T-helper 2 cell treated with Interferon-gamma antibody and Interleukin-4, amounts not matched to agents 5 μg/mL and 100 μg/mL, for 36 hours (primary cell): ENCODE measurements around the gene RGS11.
"Not testable (repeated sequence)": the region's sequence is repeated elsewhere in the genome, so short reads cannot be mapped to it uniquely, and the experiment has no call there.

Experiments used
- DNase-seq: peaks from one replicate; pipeline ENCODE4 v3.0.0; 2021; ENCODE audit warnings: low spot score
- H3K27ac Mint-ChIP-seq: one replicate; pipeline ENCODE4 v1.8.0; 2021; ENCODE audit warnings: mild to moderate bottlenecking, mixed read lengths
- H3K27me3 Mint-ChIP-seq: one replicate; pipeline ENCODE4 v1.8.0; 2021; ENCODE audit warnings: low read depth, mixed read lengths
- H3K36me3 Mint-ChIP-seq: one replicate; pipeline ENCODE4 v1.8.0; 2021; ENCODE audit warnings: low read depth, mixed read lengths
- H3K4me1 Mint-ChIP-seq: one replicate; pipeline ENCODE4 v1.8.0; 2021; ENCODE audit warnings: low read depth, mixed read lengths
- H3K4me3 Mint-ChIP-seq: one replicate; pipeline ENCODE4 v1.8.0; 2022; ENCODE audit warnings: mild to moderate bottlenecking, moderate library complexity, mixed read lengths
- H3K9me3 Mint-ChIP-seq: one replicate; pipeline ENCODE4 v1.8.0; 2021; ENCODE audit warnings: mixed read lengths

Gene RGS11

DNA sequence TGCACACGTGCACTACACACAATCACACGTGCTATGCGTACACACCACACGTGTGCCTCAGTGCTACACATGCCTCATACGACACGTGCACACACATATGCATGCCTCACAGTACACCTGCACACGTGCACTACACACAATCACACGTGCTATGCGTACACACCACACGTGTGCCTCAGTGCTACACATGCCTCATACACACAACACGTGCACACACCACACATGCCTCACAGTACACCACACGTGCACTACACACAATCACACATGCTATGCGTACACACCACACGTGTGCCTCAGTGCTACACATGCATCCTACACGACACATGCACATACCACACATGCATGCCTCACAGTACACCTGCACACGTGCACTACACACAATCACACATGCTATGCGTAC lies 8.2 kb downstream of the RGS11 start:
- H3K4me1 Mint-ChIP-seq, DNase-seq, H3K4me3 Mint-ChIP-seq, H3K36me3 Mint-ChIP-seq, H3K9me3 Mint-ChIP-seq, H3K27me3 Mint-ChIP-seq, H3K27ac Mint-ChIP-seq: not testable (repeated sequence)

DNA sequence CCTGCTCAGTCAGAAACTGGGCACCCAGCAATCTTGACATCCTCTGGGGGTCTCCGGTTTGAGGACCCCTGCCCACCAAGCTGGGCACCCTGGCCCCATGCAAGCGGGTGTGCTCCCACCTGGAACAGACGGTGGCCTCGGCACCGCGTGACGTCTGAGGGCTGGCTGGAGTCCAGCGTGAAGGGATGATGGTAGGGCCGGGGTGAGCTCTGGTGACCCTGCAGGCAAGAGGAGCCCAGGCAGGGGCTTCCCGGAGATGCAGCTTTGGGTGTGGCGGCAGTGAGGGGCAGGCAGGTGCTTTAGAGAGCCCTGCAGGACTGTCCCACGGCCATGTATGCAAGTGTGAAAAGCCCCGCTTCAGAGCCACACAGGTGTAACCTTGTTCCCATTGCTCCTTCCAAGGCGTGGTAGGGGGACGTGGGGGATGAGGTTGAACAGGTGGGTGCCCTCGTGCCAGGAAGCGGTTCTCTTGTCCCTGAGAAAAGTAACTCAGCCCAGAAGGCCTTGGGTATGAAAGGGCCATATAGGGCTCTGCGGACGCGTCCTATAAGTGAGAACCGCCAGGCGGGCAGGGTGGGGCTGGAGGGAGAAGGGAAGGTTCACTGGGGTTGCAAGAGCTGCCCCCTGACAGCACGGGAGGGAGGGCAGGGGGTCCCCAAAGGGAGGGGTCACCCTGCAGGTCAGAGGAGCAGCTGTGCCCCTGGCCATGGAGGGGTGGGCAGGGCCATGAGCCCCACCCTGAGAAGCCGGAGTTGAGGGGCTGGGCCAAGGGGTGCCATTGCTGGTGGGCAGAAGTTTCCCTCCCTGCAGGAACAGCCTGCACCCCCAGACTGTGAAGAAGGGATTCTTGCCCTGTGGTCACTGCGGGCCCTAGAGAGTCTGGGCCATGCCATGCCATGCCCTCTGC lies 9.2 kb downstream of the RGS11 start:
- peaks cover 2% of the 10 kb centered on the region for H3K36me3 Mint-ChIP-seq
- no peak overlapping the region for H3K27ac Mint-ChIP-seq
- H3K27me3 Mint-ChIP-seq = no peaks in the 10 kb centered on the region
- no peak overlapping the region for H3K4me3 Mint-ChIP-seq
- H3K9me3 Mint-ChIP-seq = no peaks in the 10 kb centered on the region
- no peak for DNase-seq
- no peaks in the 10 kb centered on the region for H3K4me1 Mint-ChIP-seq

DNA sequence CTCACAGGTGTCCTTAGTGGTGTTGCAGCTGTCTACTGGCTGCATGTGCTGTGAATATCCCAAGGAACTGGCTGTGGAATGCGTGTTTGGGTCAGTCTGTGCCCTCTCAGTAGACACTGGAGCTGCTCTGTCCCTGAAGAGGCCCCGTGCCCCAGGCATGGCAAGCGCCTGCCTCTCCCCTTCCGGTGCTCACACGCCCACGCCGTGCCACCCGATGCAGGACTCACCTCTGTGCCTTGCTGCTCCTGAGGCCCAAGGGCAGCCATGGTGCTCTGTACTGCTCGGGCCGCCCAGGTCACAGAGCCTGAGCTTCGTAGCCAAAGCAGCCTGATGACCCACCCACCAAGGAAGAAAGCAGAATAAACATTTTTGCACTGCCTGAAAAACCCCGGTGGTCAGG lies 10.0 kb downstream of the RGS11 start:
- H3K9me3 Mint-ChIP-seq = no peaks in the 10 kb centered on the region
- no peak for DNase-seq
- H3K27me3 Mint-ChIP-seq = no peaks in the 10 kb centered on the region
- no peak overlapping the region for H3K4me3 Mint-ChIP-seq
- peaks cover 2% of the 10 kb centered on the region for H3K36me3 Mint-ChIP-seq
- no peak overlapping the region for H3K27ac Mint-ChIP-seq
- no peaks in the 10 kb centered on the region for H3K4me1 Mint-ChIP-seq

DNA sequence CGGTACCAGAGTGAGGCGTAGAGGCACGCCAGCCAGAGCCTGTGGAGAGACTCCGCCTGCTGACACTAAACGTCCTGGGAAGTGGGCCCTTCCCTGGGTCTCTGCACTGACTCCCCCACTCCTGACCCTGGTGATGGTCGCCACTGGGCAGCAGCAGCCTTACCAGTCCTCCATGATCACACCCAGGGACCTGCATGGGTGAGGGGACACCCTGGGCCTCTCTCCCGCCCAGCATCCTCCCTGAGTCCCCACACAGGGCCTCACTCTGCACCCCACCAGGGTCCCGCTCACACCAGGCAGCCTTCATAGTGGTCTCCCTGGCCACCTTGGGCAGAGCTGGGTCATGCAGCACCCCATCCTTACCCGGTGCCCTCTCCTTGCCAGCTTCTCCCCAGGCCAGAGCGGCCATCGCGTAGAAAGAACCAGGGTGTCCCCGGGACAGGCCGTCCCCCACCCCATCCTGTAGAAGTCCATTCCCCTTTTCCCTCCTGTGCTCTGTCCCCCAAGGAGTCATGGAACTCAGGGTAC lies 10.7 kb downstream of the RGS11 start:
- H3K27ac Mint-ChIP-seq = no peak overlapping the region
- H3K9me3 Mint-ChIP-seq = no peaks in the 10 kb centered on the region
- H3K4me3 Mint-ChIP-seq = no peak overlapping the region
- H3K36me3 Mint-ChIP-seq = peaks cover 2% of the 10 kb centered on the region
- no peak for DNase-seq
- H3K4me1 Mint-ChIP-seq = no peaks in the 10 kb centered on the region
- no peaks in the 10 kb centered on the region for H3K27me3 Mint-ChIP-seq

DNA sequence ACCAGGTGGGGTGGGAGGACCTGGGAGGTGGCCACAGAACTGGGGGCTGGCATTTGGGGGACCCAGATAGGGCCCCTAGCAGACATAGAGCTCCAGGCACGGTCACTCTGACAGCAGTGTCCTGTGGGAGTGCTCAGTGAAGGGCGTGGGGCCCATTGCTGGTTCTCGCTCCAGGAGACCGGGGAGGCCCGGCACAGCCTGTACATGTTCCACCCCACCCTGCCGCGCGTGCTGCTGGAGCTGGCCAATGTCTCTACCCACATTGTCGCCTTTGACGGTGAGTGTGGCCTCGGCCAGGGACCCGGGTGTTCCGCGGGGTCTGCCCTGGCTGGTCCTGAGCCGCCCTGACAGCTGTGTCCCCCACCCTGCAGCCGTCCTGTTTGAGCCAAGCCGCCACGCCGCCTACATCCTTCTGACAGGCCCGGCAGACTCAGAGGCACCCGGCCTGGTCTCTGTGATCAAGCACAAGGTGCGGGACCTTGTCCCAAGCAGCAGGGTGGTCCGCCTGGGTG lies 11.2 kb downstream of the RGS11 start:
- H3K9me3 Mint-ChIP-seq = no peaks in the 10 kb centered on the region
- H3K27ac Mint-ChIP-seq = no peak overlapping the region
- H3K4me1 Mint-ChIP-seq = no peaks in the 10 kb centered on the region
- no peaks in the 10 kb centered on the region for H3K27me3 Mint-ChIP-seq
- peaks cover 2% of the 10 kb centered on the region for H3K36me3 Mint-ChIP-seq
- DNase-seq = no peak
- no peak overlapping the region for H3K4me3 Mint-ChIP-seq

DNA sequence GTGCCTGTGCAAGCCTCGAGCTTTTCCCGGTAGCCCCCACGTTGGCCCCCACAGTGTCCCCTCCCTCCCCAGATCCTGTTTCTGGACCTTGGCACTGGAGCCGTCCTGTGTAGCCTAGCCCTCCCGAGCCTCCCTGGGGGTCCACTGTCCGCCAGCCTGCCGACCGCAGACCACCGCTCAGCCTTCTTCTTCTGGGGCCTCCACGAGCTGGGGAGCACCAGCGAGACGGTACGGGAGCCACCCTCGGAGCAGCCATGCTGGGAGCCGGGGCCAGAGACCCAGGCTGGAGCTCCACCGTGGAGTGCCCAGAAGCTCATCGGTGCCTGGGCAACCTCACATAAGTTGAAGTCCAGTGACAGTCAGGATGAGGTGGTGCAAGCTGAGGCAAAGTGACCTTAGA lies 11.8 kb downstream of the RGS11 start:
- Mint-ChIP-seq H3K4me1 (no peaks in the 10 kb centered on the region), H3K27ac (no peak overlapping the region), H3K27me3 (no peaks in the 10 kb centered on the region), H3K9me3 (no peaks in the 10 kb centered on the region), H3K4me3 (no peak overlapping the region), H3K36me3 (peaks cover 2% of the 10 kb centered on the region)
- no peak for DNase-seq

DNA sequence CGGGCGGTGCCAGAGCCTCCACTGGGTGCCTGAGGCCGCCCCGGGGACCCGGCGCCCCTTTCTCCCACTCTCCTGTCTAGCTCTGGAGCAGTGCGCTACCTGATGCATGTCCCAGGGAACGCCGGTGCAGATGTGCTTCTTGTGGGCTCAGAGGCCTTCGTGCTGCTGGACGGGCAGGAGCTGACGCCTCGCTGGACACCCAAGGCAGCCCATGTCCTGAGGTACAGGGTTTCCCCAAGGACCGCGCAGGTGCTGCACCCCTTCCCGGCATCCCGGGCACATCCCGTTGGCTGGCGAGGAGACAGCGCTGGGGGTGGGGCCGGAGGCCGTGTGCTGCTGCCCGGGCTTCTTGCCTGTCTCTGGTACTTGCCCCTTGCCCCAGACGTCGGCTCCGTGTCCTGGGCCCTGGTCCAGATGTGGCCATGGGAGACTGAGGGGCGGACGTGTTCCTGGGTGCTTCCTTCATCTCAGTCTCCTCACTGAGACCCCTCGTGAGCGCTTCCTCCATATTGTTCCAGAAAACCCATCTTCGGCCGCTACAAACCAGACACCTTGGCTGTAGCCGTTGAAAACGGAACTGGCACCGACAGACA lies 12.5 kb downstream of the RGS11 start:
- no peak overlapping the region for H3K27ac Mint-ChIP-seq
- peaks cover 2% of the 10 kb centered on the region for H3K36me3 Mint-ChIP-seq
- H3K4me3 Mint-ChIP-seq = no peak overlapping the region
- no peaks in the 10 kb centered on the region for H3K9me3 Mint-ChIP-seq
- no peak for DNase-seq
- no peaks in the 10 kb centered on the region for H3K4me1 Mint-ChIP-seq
- H3K27me3 Mint-ChIP-seq = no peaks in the 10 kb centered on the region

DNA sequence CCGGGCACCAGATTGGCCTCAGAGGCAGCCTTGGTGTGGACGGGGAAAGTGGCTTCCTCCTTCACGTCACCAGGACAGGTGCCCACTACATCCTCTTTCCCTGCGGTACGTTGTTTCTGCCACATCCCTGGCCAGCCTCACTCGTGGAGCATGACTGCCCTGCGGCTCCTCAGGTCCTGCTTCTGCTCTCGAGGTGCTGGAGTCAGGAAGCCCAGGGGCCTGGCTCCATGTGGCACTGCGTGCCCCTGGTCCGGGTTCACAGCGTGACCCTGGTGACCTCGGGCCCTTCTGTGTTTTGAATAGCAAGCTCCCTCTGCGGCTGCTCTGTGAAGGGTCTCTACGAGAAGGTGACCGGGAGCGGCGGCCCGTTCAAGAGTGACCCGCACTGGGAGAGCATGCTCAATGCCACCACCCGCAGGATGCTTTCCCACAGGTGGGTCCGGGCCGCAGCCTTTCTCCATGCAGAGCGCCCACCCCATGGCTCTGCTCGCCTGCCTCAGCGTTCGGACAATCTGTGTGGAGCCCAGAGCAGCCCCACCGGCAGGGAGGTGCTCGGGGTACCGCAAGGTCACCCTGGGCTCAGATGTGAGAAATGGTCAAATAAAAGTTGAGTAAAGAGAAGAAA lies 13.5 kb downstream of the RGS11 start:
- H3K4me1 Mint-ChIP-seq = no peaks in the 10 kb centered on the region
- peaks cover 3% of the 10 kb centered on the region for H3K36me3 Mint-ChIP-seq
- no peak for DNase-seq
- no peaks in the 10 kb centered on the region for H3K9me3 Mint-ChIP-seq
- no peak overlapping the region for H3K27ac Mint-ChIP-seq
- no peak overlapping the region for H3K4me3 Mint-ChIP-seq
- H3K27me3 Mint-ChIP-seq = no peaks in the 10 kb centered on the region

DNA sequence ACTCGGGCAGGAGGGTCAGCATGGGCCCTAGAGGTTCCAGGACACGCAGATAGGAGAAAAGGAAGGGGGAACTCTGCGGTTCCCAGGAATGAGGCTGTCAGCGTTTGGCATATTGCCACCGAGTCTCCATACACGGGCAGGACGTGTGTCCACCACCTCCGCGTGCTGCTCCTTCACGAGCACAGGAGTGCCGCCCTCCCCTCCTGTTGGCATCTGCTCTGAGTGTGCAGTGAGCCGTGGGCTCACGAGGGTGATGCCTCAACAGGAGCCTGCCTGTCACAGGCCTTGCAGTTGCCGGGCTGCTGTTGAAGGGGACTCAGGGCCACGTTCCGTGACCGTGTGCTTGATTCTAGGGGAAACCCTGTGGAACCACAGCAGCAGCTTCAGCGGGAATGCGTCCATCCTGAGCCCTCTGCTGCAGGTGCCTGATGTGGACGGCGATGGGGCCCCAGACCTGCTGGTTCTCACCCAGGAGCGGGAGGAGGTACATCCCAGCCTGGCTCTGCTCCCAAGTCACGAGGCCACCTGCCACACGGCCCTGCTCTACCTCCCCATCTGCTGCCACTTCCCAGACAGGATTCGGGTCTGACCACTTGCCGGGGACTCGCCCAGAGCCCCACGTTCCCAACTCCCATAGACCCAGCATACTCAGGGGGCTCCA lies 14.6 kb downstream of the RGS11 start:
- Mint-ChIP-seq H3K27ac (no peak overlapping the region), H3K4me3 (no peak overlapping the region), H3K4me1 (peaks cover 2% of the 10 kb centered on the region), H3K36me3 (peaks cover 5% of the 10 kb centered on the region), H3K9me3 (no peaks in the 10 kb centered on the region), H3K27me3 (no peaks in the 10 kb centered on the region)
- DNase-seq = no peak

DNA sequence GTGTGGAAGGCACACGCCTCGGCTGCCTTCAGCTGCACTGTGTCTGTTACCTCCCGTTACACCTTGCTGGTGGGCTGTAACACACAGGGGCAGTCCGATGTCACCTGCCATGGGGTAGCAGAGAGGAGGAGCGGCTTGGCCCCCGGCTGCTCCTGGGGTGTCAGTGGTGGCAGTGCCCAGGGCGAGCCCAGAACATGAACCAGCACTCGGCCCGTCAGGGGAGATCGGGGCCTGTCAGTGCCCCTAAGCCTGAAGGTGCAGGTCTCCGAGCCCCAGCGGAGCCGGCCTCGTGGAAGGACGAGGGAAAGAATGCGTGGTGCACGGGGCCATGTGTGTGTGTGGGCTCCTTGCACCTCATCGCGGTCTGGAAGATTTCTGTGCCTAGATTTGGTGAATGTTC lies 15.4 kb downstream of the RGS11 start:
- H3K4me3 Mint-ChIP-seq = no peak overlapping the region
- no peak overlapping the region for H3K27ac Mint-ChIP-seq
- peaks cover 6% of the 10 kb centered on the region for H3K4me1 Mint-ChIP-seq
- H3K27me3 Mint-ChIP-seq = no peaks in the 10 kb centered on the region
- H3K36me3 Mint-ChIP-seq = peaks cover 9% of the 10 kb centered on the region
- no peak for DNase-seq
- H3K9me3 Mint-ChIP-seq = no peaks in the 10 kb centered on the region

DNA sequence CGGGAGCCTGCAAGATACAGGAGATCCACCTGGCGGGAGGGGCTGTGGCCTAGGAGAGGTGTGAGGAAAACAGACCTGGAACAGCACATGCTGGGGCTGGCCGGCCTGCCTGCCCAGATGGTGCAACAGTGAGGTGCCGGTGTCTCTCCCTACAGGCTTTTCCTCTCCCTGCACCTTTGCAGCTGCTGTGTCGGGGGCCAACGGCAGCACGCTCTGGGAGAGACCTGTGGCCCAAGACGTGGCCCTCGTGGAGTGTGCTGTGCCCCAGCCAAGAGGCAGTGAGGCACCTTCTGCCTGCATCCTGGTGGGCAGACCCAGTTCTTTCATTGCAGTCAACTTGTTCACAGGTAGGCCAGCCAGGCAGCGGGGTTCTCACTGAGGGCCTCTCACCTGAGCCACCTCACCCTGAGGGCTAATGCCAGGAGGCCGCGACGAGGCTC lies 15.9 kb downstream of the RGS11 start:
- no peaks in the 10 kb centered on the region for H3K27me3 Mint-ChIP-seq
- H3K4me3 Mint-ChIP-seq = no peak overlapping the region
- H3K9me3 Mint-ChIP-seq = no peaks in the 10 kb centered on the region
- peaks cover 12% of the 10 kb centered on the region for H3K36me3 Mint-ChIP-seq
- H3K4me1 Mint-ChIP-seq = peaks cover 6% of the 10 kb centered on the region
- H3K27ac Mint-ChIP-seq = no peak overlapping the region
- no peak for DNase-seq

DNA sequence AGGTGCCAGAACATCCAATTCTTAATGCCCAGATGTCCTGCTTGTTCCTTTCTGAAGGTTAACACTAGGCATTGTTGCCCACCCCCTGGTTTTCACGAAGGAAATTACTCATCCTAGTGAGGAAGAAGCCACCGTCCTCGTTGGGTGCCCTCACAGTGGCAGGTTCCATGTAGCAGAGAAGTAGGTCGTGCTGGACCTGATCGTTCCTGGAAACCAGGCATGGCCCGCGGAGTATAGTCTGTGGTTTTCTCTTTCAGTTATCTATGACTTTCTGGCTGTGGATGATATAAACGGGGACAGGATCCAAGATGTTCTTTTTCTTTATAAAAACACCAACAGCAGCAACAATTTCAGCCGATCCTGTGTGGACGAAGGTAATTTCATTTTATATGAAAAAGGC lies 16.5 kb downstream of the RGS11 start:
- no peak overlapping the region for H3K4me3 Mint-ChIP-seq
- DNase-seq = no peak
- no peaks in the 10 kb centered on the region for H3K9me3 Mint-ChIP-seq
- H3K27me3 Mint-ChIP-seq = no peaks in the 10 kb centered on the region
- H3K27ac Mint-ChIP-seq = no peak overlapping the region
- H3K36me3 Mint-ChIP-seq = peaks cover 13% of the 10 kb centered on the region
- H3K4me1 Mint-ChIP-seq = peaks cover 6% of the 10 kb centered on the region

DNA sequence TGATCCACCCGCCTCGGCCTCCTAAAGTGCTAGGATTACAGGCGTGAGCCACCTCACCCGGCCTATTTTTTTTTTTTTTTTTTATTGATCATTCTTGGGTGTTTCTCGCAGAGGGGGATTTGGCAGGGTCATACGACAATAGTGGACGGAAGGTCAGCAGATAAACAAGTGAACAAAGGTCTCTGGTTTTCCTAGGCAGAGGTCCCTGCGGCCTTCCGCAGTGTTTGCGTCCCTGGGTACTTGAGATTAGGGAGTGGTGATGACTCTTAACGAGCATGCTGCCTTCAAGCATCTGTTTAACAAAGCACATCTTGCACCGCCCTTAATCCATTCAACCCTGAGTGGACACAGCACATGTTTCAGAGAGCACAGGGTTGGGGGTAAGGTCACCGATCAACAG lies 17.7 kb downstream of the RGS11 start:
- not testable (repeated sequence) for H3K27me3 Mint-ChIP-seq, H3K9me3 Mint-ChIP-seq, DNase-seq, H3K4me3 Mint-ChIP-seq, H3K27ac Mint-ChIP-seq
- Mint-ChIP-seq H3K4me1 (peaks cover 13% of the 10 kb centered on the region), H3K36me3 (peaks cover 15% of the 10 kb centered on the region)
